Activated T-cell treated with anti-CD3 and anti-CD28 coated beads, Interleukin-2, amount 50 U/mL, for 24 hours (primary cell): ENCODE measurements around the gene RAB9A.

Experiments
- DNase-seq: peaks from one replicate; pipeline ENCODE4 v3.0.0-alpha.2; 2020
- H3K27ac Mint-ChIP-seq: 2 replicates; pipeline ENCODE4 v1.8.0; 2020; ENCODE audit warnings: mild to moderate bottlenecking, mixed read lengths
- H3K27me3 Mint-ChIP-seq: 2 replicates; pipeline ENCODE4 v1.8.0; 2020; ENCODE audit warnings: mixed read lengths
- H3K36me3 Mint-ChIP-seq: 2 replicates; pipeline ENCODE4 v1.8.0; 2020; ENCODE audit warnings: low read depth, mixed read lengths
- H3K4me1 Mint-ChIP-seq: 2 replicates; pipeline ENCODE4 v1.8.0; 2020; ENCODE audit warnings: low read depth, mixed read lengths
- H3K4me3 Mint-ChIP-seq: 2 replicates; pipeline ENCODE4 v1.8.0; 2020; ENCODE audit warnings: mild to moderate bottlenecking, moderate library complexity, mixed read lengths
- H3K9me3 Mint-ChIP-seq: 2 replicates; pipeline ENCODE4 v1.8.0; 2020; ENCODE audit warnings: mixed read lengths

Gene RAB9A

DNA sequence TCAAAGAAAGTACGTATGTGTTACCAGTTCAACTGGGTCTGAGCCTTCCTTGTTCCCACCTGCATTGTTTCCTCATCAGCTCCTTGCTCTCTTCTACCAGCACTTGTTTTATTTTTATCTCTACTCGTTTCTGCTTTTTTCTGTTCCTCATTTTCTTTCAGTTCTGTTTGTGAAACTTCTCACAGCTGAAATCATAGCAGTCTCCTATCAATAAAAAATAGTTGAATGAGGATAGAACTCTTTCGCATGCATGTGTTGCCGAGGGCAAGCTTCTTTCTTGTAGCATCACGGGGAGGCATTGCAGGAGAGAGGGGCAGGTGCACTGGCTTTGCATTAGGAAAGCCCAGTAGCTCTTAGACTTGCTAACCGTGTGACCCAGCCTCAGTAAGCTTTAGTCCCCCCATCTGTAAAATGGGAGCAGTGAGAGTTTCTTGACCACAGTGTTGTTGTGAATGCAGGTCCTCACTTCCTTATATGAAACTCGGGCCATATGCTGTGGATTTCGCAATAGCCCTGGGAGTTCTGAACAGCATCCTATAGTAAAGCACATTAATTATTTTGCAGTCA is 70.3 kb downstream of the RAB9A start:
- no peak for DNase-seq
- no peak overlapping the region for H3K4me3 Mint-ChIP-seq
- H3K36me3 Mint-ChIP-seq = peaks cover 83% of the 10 kb centered on the region
- H3K27ac Mint-ChIP-seq = no peak overlapping the region
- H3K9me3 Mint-ChIP-seq = no peaks in the 10 kb centered on the region
- peaks cover 19% of the 10 kb centered on the region for H3K4me1 Mint-ChIP-seq
- peaks cover 12% of the 10 kb centered on the region for H3K27me3 Mint-ChIP-seq
